Effector CD4-positive, alpha-beta T cell (primary cell): ENCODE data around the gene ADORA2A.
A peak's percentile ranks its signal among the peaks of the same experiment; 100 is the strongest.

ENCODE experiments used
- DNase-seq: peaks from one replicate; pipeline ENCODE4 v3.0.0-alpha.2; 2020

ADORA2A gene

GRCh38 chr22:24419475-24419850 is 7.9 kb upstream of the ADORA2A start:
- DNase-seq = no peak

- no peak for DNase-seq
These were observed 7.1 kb upstream of the ADORA2A start for GRCh38 chr22:24420072-24420976.

- DNase-seq = no peak
These were observed 6.4 kb upstream of the ADORA2A start for GRCh38 chr22:24420977-24421343.

GRCh38 chr22:24421428-24421931 is 5.9 kb upstream of the ADORA2A start:
- DNase-seq = peak; percentile 19

- DNase-seq = no peak
These were observed 5.2 kb upstream of the ADORA2A start for GRCh38 chr22:24422102-24422665.

GRCh38 chr22:24423519-24424000 is 3.8 kb upstream of the ADORA2A start:
- peak; percentile 60 for DNase-seq

GRCh38 chr22:24424001-24424900 is 3.1 kb upstream of the ADORA2A start:
- DNase-seq = peak; percentile 20

GRCh38 chr22:24424901-24425775 is 2.3 kb upstream of the ADORA2A start:
- DNase-seq = no peak

GRCh38 chr22:24426436-24426835 is 963 bp upstream of the ADORA2A start:
- no peak for DNase-seq

GRCh38 chr22:24426851-24427499 is 424 bp upstream of the ADORA2A start:
- no peak for DNase-seq

GRCh38 chr22:24428751-24429410 is 1.5 kb downstream of the ADORA2A start:
- no peak for DNase-seq

GRCh38 chr22:24429411-24430365 is 2.3 kb downstream of the ADORA2A start:
- DNase-seq = peak; percentile 40

GRCh38 chr22:24430431-24431308 is 3.3 kb downstream of the ADORA2A start:
- no peak for DNase-seq

GRCh38 chr22:24431309-24432034 is 4.1 kb downstream of the ADORA2A start:
- DNase-seq = no peak

GRCh38 chr22:24432059-24432853 is 4.9 kb downstream of the ADORA2A start:
- DNase-seq = no peak

- DNase-seq = no peak
These were observed 5.8 kb downstream of the ADORA2A start for GRCh38 chr22:24433001-24433827.
